Keratinocyte (primary cell): Measurements from ENCODE around the gene TSPOAP1. TPM values are rescaled to one million over a fixed set of nuclear protein-coding genes. Genes with fewer than 3 reads are reported as not detected.

Experiments used
- DNase-seq: peaks from one replicate; pipeline ENCODE4 v3.0.0-alpha.2; 2011; ENCODE audit warnings: low read depth, missing footprints, low spot score
- FAIRE-seq: peaks from 2 replicates; lab custom pipeline; 2011; peaks lifted over from hg19 to GRCh38; lab: Jason Lieb, UNC
- H2AFZ ChIP-seq: 2 replicates; pipeline ENCODE4 v1.6.0; 2012; ENCODE audit warnings: low read length, control low read depth, inconsistent platforms; ENCODE audit not compliant: control insufficient read depth
- H3K27ac ChIP-seq: 2 replicates; pipeline ENCODE4 v1.5.1; 2011; ENCODE audit warnings: low read length; ENCODE audit not compliant: control insufficient read depth, insufficient read depth
- H3K27me3 ChIP-seq: 3 replicates; pipeline ENCODE4 v1.6.0; 2011; ENCODE audit warnings: low read length; ENCODE audit not compliant: control insufficient read depth, insufficient read depth; ENCODE audit errors: extremely low read depth
- H3K36me3 ChIP-seq, 2 experiments: 2 replicates in 1 of 2; 3 replicates in 1 of 2; pipeline ENCODE4 v1.5.1; 2011; ENCODE audit warnings: low read length in 2 of 2, mild to moderate bottlenecking in 1 of 2; ENCODE audit not compliant: control insufficient read depth in 2 of 2, insufficient read depth in 2 of 2; ENCODE audit errors: extremely low read depth in 1 of 2
- H3K4me1 ChIP-seq: 3 replicates; pipeline ENCODE4 v1.5.1; 2011; ENCODE audit warnings: low read length; ENCODE audit not compliant: control insufficient read depth, insufficient read depth; ENCODE audit errors: extremely low read depth
- H3K4me2 ChIP-seq: 3 replicates; pipeline ENCODE4 v1.6.0; 2011; ENCODE audit warnings: low read depth, low read length; ENCODE audit not compliant: control insufficient read depth, insufficient read depth; ENCODE audit errors: extremely low read depth
- H3K4me3 ChIP-seq, 3 experiments: fragments of 200-600 bp in 1 of 3; sonication (generic) in 1 of 3; 2 replicates in 2 of 3; 3 replicates in 1 of 3; pipeline ENCODE4 v1.5.1; 2011 to 2016; ENCODE audit warnings: low read length in 3 of 3, mild to moderate bottlenecking in 3 of 3, control low read depth in 2 of 3, inconsistent platforms in 1 of 3, low read depth in 1 of 3, mixed read lengths in 1 of 3, mixed run types in 1 of 3, moderate library complexity in 1 of 3; ENCODE audit not compliant: control insufficient read depth in 2 of 3, insufficient read depth in 2 of 3; ENCODE audit errors: extremely low read depth in 1 of 3
- H3K79me2 ChIP-seq: 2 replicates; pipeline ENCODE4 v1.6.0; 2012; ENCODE audit warnings: low read length; ENCODE audit not compliant: control insufficient read depth, insufficient read depth
- H3K9ac ChIP-seq: 3 replicates; pipeline ENCODE4 v1.6.0; 2011; ENCODE audit warnings: low read length; ENCODE audit not compliant: control insufficient read depth, insufficient read depth; ENCODE audit errors: extremely low read depth
- H3K9me1 ChIP-seq: 3 replicates; pipeline ENCODE4 v1.6.0; 2011; ENCODE audit warnings: low read length; ENCODE audit not compliant: control insufficient read depth, insufficient read depth; ENCODE audit errors: extremely low read depth
- H3K9me3 ChIP-seq: 2 replicates; pipeline ENCODE4 v1.5.1; 2012; ENCODE audit warnings: low read depth, low read length; ENCODE audit not compliant: control insufficient read depth
- H4K20me1 ChIP-seq: 3 replicates; pipeline ENCODE4 v1.6.0; 2011; ENCODE audit warnings: low read length; ENCODE audit not compliant: control insufficient read depth, insufficient read depth; ENCODE audit errors: extremely low read depth
- CTCF ChIP-seq, 3 experiments: IDR thresholded peaks in 1 of 3; conservative IDR thresholded peaks in 1 of 3; optimal IDR thresholded peaks in 1 of 3; 2 replicates in 2 of 3; 3 replicates in 1 of 3; pipeline versions ENCODE3 to v1.5.1; 2011; ENCODE audit warnings: low read length in 3 of 3, mild to moderate bottlenecking in 3 of 3, moderate library complexity in 2 of 3, control low read depth in 1 of 3, inconsistent platforms in 1 of 3; ENCODE audit not compliant: insufficient read depth in 2 of 3; ENCODE audit errors: extremely low read depth in 1 of 3
- EZH2 ChIP-seq: IDR thresholded peaks from one replicate; pipeline ENCODE4 v1.6.1; 2012; ENCODE audit warnings: inconsistent platforms, mild to moderate bottlenecking, low read length, moderate library complexity
- dilution Hi-C: fragments of 300-500 bp; cut with MboI; formaldehyde crosslinking; loops from one replicate; pipeline ENCODE4 v1.7.0; 2020; ENCODE audit warnings: low sequenced_read_pairs; ENCODE audit not compliant: extremely low pct_ligation_motif_present
- polyA plus RNA-seq, 5 experiments: library from polyadenylated mRNA; depleted of rRNA in 3 of 5; stranded (reverse) in 3 of 5; stranded (forward) in 1 of 5; unstranded in 1 of 5; fragments of >200 nt; gene quantifications; 1 replicate in 1 of 5; 2 replicates in 3 of 5; 3 replicates in 1 of 5; pipeline versions ENCODE4 v1.2.1 to v1.2.3, GENCODE V29; 2011 to 2012; ENCODE audit warnings: missing spikeins in 2 of 5, low read depth in 1 of 5, low replicate concordance in 1 of 5

Gene TSPOAP1
- polyA plus RNA-seq, 1 donor (not counting 4 experiments of a cell fraction or from before 2014, with no cell fraction given): 0.04 TPM

- Histone ChIP-seq H3K9me3 (no peaks in the 10 kb centered on the region), H3K9ac (no peak overlapping the region), H2AFZ (no peak overlapping the region), H3K27me3 (no peaks in the 10 kb centered on the region), H3K4me1 (peaks cover 15% of the 10 kb centered on the region), H3K4me2 (no peak overlapping the region), H3K79me2 (peaks cover 52% of the 10 kb centered on the region), H3K4me3 (no peak overlapping the region), H3K9me1 (peaks cover 2% of the 10 kb centered on the region), H4K20me1 (peaks cover 7% of the 10 kb centered on the region), H3K36me3 (peaks cover 6 to 9% of the 10 kb centered on the region in 2 experiments), H3K27ac (no peak overlapping the region)
- no peak for FAIRE-seq
- dilution Hi-C loops: no loop called here
- no peak for TF ChIP-seq EZH2
- DNase-seq: no peak
These were observed 47.2 kb upstream of the TSPOAP1 start for GRCh38 chr17:58375811-58376210.

- no peak overlapping the region for H3K4me2 ChIP-seq
- H3K4me3 ChIP-seq: no peak overlapping the region
- peaks cover 9 to 12% of the 10 kb centered on the region in 2 experiments for H3K36me3 ChIP-seq
- peaks cover 50% of the 10 kb centered on the region for H3K79me2 ChIP-seq
- TF ChIP-seq EZH2 (no peak), CTCF (optimal IDR thresholded peaks at IDR 0.05 in 1 of 3, IDR thresholded peaks at IDR 0.05 in 1 of 3, conservative IDR thresholded peaks at IDR 0.05 in 1 of 3; ENCODE audit: extremely low read depth in 1 of 3, insufficient read depth in 2 of 3, low read length in 3 of 3) (no peak)
- dilution Hi-C loops: no loop called here
- H4K20me1 ChIP-seq: peaks cover 7% of the 10 kb centered on the region
- H2AFZ ChIP-seq: no peak overlapping the region
- H3K9me1 ChIP-seq: peaks cover 2% of the 10 kb centered on the region
- FAIRE-seq (no peak), DNase-seq (no peak)
- H3K4me1 ChIP-seq: peaks cover 15% of the 10 kb centered on the region
- H3K27ac ChIP-seq: no peak overlapping the region
- no peaks in the 10 kb centered on the region for H3K27me3 ChIP-seq
- no peak overlapping the region for H3K9ac ChIP-seq
- H3K9me3 ChIP-seq: no peaks in the 10 kb centered on the region
These were observed 46.7 kb upstream of the TSPOAP1 start for GRCh38 chr17:58375256-58375655.

- TF ChIP-seq CTCF (optimal IDR thresholded peaks at IDR 0.05 in 1 of 3, IDR thresholded peaks at IDR 0.05 in 1 of 3, conservative IDR thresholded peaks at IDR 0.05 in 1 of 3; ENCODE audit: extremely low read depth in 1 of 3, insufficient read depth in 2 of 3, low read length in 3 of 3) (no peak), EZH2 (no peak)
- H2AFZ ChIP-seq: no peak overlapping the region
- H3K4me2 ChIP-seq: no peak overlapping the region
- DNase-seq: no peak
- no peaks in the 10 kb centered on the region for H3K9me3 ChIP-seq
- no peaks in the 10 kb centered on the region for H3K27me3 ChIP-seq
- H3K27ac ChIP-seq: no peak overlapping the region
- no peak for FAIRE-seq
- dilution Hi-C loops: no loop called here
- H3K79me2 ChIP-seq: peaks cover 44% of the 10 kb centered on the region
- no peak overlapping the region for H3K9ac ChIP-seq
- H3K4me1 ChIP-seq: peaks cover 15% of the 10 kb centered on the region
- peaks cover 13 to 14% of the 10 kb centered on the region in 2 experiments for H3K36me3 ChIP-seq
- peaks cover 2% of the 10 kb centered on the region for H3K9me1 ChIP-seq
- H3K4me3 ChIP-seq: no peak overlapping the region
- peaks cover 7% of the 10 kb centered on the region for H4K20me1 ChIP-seq
These were observed 45.3 kb upstream of the TSPOAP1 start for GRCh38 chr17:58373923-58374322.
